GM12864 (cell line): ENCODE measurements around the gene APOB.
"Not testable (repeated sequence)": the region's sequence is repeated elsewhere in the genome, so short reads cannot be mapped to it uniquely, and the experiment has no call there.

Source experiments
- DNase-seq: peaks from one replicate; pipeline ENCODE4 v3.0.0-alpha.2; 2011; ENCODE audit warnings: low read depth
- H3K4me3 ChIP-seq: 2 replicates; pipeline ENCODE4 v1.5.1; 2011; ENCODE audit warnings: mild to moderate bottlenecking, low read depth, low read length, control low read depth
- TF ChIP-seq, protein P1 (sequence below): IDR thresholded peaks from 2 replicates; pipeline ENCODE4 v1.5.1; 2011; ENCODE audit warnings: low read depth, mild to moderate bottlenecking, moderate library complexity, low read length, control low read depth, inconsistent platforms; ENCODE audit errors: missing control alignments

The APOB gene

DNA sequence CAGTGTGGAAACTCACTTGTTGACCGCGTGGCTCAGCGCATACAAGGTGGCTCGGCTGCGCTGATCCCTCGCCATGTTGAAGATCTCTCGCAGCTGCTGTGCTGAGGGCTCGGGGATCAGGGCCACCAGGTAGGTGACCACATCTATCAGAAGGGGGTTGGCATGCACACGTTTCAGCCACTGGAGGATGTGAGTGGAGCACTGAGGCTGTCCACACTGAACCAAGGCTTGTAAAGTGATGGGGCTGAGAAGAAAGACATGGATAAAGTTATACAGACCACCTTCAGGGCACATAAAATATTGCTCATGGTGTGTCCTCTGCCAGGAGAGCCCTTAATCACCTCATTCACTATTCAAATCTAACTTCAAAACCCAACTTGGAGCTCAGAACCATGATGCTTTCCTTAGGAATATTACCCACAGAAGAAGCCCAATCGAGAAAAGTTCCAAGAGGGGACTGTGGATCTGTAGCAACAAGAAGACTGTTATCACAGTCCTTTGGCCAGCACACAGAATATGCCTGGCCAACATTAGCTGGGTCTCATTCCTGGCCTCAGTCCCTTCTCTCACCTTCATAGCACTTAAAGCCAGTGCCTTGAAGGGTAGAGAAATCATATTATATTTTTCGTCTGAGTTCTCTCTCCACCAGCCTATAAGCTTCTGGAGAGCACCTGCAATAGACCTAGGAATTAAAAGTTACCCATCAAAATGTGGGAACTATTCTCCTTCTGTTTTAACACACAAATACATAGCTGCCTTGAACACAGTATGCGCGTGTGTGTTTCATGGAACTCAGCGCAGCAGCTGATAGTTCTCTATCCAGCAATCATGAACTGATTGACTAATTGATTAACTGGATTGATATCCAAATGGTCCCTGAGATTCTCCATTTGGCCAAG, 11.3 kb downstream of the APOB start:
- TF ChIP-seq, protein P1, sequence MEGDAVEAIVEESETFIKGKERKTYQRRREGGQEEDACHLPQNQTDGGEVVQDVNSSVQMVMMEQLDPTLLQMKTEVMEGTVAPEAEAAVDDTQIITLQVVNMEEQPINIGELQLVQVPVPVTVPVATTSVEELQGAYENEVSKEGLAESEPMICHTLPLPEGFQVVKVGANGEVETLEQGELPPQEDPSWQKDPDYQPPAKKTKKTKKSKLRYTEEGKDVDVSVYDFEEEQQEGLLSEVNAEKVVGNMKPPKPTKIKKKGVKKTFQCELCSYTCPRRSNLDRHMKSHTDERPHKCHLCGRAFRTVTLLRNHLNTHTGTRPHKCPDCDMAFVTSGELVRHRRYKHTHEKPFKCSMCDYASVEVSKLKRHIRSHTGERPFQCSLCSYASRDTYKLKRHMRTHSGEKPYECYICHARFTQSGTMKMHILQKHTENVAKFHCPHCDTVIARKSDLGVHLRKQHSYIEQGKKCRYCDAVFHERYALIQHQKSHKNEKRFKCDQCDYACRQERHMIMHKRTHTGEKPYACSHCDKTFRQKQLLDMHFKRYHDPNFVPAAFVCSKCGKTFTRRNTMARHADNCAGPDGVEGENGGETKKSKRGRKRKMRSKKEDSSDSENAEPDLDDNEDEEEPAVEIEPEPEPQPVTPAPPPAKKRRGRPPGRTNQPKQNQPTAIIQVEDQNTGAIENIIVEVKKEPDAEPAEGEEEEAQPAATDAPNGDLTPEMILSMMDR, result no peak
- no peak for DNase-seq
- no peak overlapping the region for H3K4me3 ChIP-seq

GRCh38 chr2:21030983-21031968, 12.6 kb downstream of the APOB start:
- no peak for DNase-seq
- TF ChIP-seq, protein P1, result no peak
- no peak overlapping the region for H3K4me3 ChIP-seq

GRCh38 chr2:21029519-21029918, 14.4 kb downstream of the APOB start:
- H3K4me3 ChIP-seq, result no peak overlapping the region
- DNase-seq, result no peak
- TF ChIP-seq, protein P1, result no peak

DNA sequence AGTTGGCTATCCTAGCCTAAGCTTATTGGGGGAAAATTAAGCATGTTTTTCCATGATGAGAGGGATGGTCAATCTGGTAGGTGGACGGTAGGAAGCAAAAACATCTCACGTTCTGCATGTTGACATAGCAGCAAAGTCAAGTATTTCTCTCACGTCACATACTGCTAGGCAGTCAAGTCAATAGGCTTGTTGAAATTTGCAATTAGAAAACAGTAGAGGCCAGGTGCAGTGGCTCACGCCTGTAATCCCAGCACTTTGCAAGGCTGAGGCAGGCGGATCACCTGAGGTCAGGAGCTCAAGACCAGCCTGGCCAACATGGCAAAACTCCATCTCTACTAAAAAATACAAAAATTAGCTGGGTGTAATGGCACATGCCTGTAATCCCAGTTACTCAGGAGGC, 14.9 kb downstream of the APOB start:
- DNase-seq, H3K4me3 ChIP-seq: not testable (repeated sequence)

DNA sequence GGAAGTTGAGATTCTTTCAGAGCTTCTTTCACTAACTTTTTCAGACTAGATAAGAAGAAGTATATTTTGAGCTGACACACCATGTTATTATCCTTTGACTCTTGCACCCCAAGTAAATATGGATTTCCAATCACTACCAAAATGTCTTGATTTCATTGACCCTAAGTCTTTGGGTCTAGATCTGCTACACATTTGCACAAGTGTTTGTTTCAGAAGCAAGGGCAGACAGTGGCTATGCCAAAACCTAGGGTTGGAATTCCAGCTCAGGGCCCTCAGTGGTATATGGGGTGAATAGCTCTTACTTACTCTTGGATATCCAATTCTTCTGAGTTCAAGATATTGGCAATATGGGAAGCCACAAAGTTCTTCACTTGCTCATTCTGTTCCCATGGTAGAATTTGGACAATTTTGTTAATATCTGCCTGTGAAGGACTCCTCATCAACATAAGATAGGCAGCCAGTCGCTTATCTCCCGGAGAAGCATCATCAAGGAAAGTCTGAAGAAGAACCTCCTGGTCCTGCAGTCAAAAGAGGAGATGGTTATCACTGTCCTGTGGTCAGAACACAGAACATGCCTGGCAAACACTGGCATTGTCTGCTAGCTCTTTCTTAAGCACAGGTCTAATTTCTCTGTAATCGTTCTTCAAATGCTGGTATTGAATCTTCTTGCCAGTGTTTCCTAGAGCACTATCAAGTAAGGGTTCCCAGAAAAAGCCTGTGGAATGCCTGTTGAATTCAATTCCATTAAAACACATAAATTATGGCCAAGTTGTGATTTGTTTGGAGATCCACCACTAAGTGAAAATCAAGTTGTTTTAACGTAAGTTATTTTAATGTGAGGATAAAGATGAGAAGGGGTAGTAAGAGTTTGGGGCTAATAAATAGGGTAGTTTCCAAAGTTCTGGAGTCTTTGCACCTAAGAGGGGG, 15.6 kb downstream of the APOB start:
- H3K4me3 ChIP-seq, result no peak overlapping the region
- no peak for DNase-seq
- TF ChIP-seq, protein P1, result no peak

DNA sequence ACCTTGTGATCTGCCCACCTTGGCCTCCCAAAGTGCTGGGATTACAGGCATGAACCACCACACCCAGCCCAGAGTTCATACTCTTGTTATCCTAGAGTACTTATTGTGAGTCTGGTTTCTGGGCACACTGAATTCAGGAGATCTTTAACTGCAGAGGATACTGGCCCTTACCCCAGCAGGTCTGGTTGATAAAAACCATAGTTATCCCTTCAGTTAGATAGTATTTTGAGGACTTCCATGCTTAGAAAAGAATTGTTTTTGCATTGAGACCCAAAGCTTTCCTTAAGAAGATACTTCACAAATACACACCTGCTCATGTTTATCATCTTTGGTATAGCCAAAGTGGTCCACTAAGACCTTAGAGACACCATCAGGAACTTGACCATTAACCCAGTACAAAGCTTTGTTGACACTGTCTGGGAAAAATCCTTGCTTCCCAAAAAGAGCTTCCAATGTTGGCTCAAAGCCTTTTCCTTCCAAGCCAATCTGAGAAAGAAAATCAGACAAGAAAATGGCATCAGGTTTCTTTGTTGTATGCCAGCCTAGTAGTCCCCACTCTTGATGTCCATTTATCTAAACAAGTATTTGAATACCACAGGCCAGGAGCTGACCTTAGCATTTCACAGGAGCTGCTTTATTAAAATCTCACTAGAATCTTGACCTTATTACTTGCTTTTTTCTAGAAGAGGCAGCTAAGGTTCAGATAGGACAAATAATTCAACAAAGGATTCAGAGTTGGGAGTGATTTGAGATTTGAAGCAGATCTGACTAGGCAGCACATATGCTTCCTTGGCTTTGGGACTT, 17.2 kb downstream of the APOB start:
- no peak for DNase-seq
- no peak overlapping the region for H3K4me3 ChIP-seq
- TF ChIP-seq, protein P1, result no peak
